Breast epithelium (tissue), 4 donors: Measurements from ENCODE around the gene PATJ. TPM values are rescaled to one million over a fixed set of nuclear protein-coding genes. Genes with fewer than 3 reads are reported as not detected.

Experiments
- DNase-seq, 2 donors: peaks; one replicate each; pipeline ENCODE4 v3.0.0-alpha.2; 2019; ENCODE audit warnings: low spot score in 2 of 2
- H3K27ac ChIP-seq, 2 donors: fragments of 200-600 bp; sonication (generic) in 1 of 2; one replicate each; pipeline ENCODE4 v1.5.1; 2016 to 2019; ENCODE audit warnings: mild to moderate bottlenecking in 1 of 2
- H3K27me3 ChIP-seq, 2 donors: fragments of 200-600 bp; sonication (generic) in 1 of 2; one replicate each; pipeline versions ENCODE4 v1.5.1 to v1.6.0; 2017 to 2019; ENCODE audit warnings: control low read depth in 1 of 2, mild to moderate bottlenecking in 1 of 2
- H3K36me3 ChIP-seq: fragments of 200-600 bp; one replicate; pipeline ENCODE4 v1.5.1; 2019
- H3K4me1 ChIP-seq, 2 donors: fragments of 200-600 bp; sonication (generic); one replicate each; pipeline ENCODE4 v1.5.1; 2016 to 2019; ENCODE audit warnings: control low read depth in 1 of 2
- H3K4me3 ChIP-seq, 3 donors: fragments of 200-600 bp; sonication (generic); 1 replicate in 2 of 3; 2 replicates in 1 of 3; pipeline ENCODE4 v1.5.1; 2016 to 2019; ENCODE audit warnings: mild to moderate bottlenecking in 3 of 3, moderate library complexity in 2 of 3
- H3K9me3 ChIP-seq, 2 donors: fragments of 200-600 bp; sonication (generic) in 1 of 2; one replicate each; pipeline ENCODE4 v1.5.1; 2016 to 2019; ENCODE audit warnings: control low read depth in 1 of 2
- POLR2A ChIP-seq: fragments of 450-650 bp; IDR thresholded peaks from one replicate; pipeline ENCODE4 v1.6.1; 2016; ENCODE audit warnings: antibody characterized with exemption, mild to moderate bottlenecking, moderate library complexity
- POLR2AphosphoS5 ChIP-seq, 3 donors: sonication (generic); formaldehyde crosslinking; IDR thresholded peaks; one replicate each; pipeline ENCODE4 v1.6.1; 2017; ENCODE audit warnings: antibody characterized with exemption in 3 of 3
- intact Hi-C: fragments of 100-400 bp; cut with DNase I; formaldehyde crosslinking; loops from one replicate; pipeline ENCODE4 v1.15.1; 2023; ENCODE audit warnings: low total_unique reads
- total RNA-seq, 3 donors: library from RNA; depleted of rRNA; stranded (reverse); fragments of >200 nt; gene quantifications; one replicate each; pipeline ENCODE4 v1.1.0, GENCODE V29; 2016
- TF ChIP-seq, protein P1 (sequence below), 3 donors: fragments of 450-650 bp; IDR thresholded peaks; one replicate each; pipeline ENCODE4 v1.5.1; 2016 to 2017; ENCODE audit warnings: antibody characterized with exemption in 3 of 3, mild to moderate bottlenecking in 3 of 3, moderate library complexity in 3 of 3

Gene PATJ
- total RNA-seq, 3 donors from 2014 or later, result 20.8 to 193 (median 129) TPM

DNA sequence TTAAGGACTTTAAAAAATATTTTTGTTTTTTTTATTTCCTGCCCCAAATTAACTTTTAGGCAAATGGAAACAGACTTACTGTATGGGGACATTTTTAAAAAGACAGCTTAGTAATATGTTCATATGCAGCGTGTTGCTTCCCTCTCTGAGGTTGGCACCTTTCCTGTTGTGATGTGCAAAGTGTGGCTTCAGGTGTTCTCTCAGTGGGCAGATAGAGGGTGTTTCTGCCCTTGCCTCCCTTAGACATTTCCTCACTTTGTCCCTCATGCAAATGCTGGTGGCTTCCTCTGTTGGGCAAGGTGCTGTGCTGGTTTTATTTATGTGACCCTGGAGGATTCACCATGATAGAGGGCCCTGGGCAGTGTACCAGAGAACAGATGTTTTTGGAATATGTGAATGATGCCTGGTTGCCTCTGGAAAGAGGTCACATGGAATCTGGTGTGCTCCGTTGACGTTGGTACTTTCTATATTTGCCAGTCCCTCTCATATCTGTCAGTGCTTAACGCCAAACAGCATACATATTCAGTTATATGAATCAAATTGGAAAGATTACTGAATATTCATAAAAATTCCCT is 123.5 kb downstream of the PATJ start:
- TF ChIP-seq, protein P1, sequence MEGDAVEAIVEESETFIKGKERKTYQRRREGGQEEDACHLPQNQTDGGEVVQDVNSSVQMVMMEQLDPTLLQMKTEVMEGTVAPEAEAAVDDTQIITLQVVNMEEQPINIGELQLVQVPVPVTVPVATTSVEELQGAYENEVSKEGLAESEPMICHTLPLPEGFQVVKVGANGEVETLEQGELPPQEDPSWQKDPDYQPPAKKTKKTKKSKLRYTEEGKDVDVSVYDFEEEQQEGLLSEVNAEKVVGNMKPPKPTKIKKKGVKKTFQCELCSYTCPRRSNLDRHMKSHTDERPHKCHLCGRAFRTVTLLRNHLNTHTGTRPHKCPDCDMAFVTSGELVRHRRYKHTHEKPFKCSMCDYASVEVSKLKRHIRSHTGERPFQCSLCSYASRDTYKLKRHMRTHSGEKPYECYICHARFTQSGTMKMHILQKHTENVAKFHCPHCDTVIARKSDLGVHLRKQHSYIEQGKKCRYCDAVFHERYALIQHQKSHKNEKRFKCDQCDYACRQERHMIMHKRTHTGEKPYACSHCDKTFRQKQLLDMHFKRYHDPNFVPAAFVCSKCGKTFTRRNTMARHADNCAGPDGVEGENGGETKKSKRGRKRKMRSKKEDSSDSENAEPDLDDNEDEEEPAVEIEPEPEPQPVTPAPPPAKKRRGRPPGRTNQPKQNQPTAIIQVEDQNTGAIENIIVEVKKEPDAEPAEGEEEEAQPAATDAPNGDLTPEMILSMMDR (IDR thresholded peaks at IDR 0.05), result no peak
- TF ChIP-seq POLR2AphosphoS5 (IDR thresholded peaks at IDR 0.05), result no peak
- no peak for TF ChIP-seq POLR2A

DNA sequence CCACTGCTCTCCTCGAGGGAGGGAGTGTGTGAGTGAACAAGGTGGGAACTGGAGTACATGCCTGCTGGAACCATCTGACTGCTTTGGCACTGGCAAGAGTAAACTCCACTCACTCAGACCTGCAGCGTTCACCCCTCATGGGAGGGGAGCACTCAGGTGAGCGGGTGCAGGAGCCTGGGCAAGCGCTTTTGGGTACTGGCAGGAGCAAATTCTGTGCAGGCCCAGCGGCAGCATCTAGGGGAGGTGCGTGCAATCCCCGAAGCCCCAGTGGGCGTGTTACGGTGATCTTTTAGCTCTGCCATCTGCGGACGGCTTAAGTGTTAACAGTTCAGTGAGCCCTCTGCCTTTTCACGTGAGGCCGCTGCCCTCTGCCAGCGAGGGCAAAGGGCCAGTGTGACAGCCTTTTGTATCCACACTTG is 127.4 kb downstream of the PATJ start:
- DNase-seq, result no peak
- intact Hi-C loops, result loop anchor here (10.0 kb wide), 1 partner anchor 65 kb away; no protein-coding TSS in a partner anchor
- no peaks in the 10 kb centered on the region for H3K4me1 ChIP-seq
- H3K9me3 ChIP-seq, result peaks cover 3 to 9% of the 10 kb centered on the region in 2 donors
- H3K27me3 ChIP-seq, result no peaks in the 10 kb centered on the region
- no peak overlapping the region for H3K4me3 ChIP-seq
- no peaks in the 10 kb centered on the region for H3K36me3 ChIP-seq
- H3K27ac ChIP-seq, result no peak overlapping the region
- TF ChIP-seq POLR2A, result no peak
- no peak for TF ChIP-seq POLR2AphosphoS5 (IDR thresholded peaks at IDR 0.05)
- TF ChIP-seq, protein P1 (IDR thresholded peaks at IDR 0.05), result no peak

More for the DNA sequence above, 123.5 kb downstream of the PATJ start:
- H3K36me3 ChIP-seq, result no peaks in the 10 kb centered on the region
- no peak for DNase-seq
- H3K4me1 ChIP-seq, result no peaks in the 10 kb centered on the region
- no peaks in the 10 kb centered on the region for H3K27me3 ChIP-seq
- intact Hi-C loops, result no loop called here
- no peak overlapping the region for H3K27ac ChIP-seq
- no peak overlapping the region for H3K4me3 ChIP-seq
- H3K9me3 ChIP-seq, result peaks cover 0 to 9% of the 10 kb centered on the region in 2 donors

DNA sequence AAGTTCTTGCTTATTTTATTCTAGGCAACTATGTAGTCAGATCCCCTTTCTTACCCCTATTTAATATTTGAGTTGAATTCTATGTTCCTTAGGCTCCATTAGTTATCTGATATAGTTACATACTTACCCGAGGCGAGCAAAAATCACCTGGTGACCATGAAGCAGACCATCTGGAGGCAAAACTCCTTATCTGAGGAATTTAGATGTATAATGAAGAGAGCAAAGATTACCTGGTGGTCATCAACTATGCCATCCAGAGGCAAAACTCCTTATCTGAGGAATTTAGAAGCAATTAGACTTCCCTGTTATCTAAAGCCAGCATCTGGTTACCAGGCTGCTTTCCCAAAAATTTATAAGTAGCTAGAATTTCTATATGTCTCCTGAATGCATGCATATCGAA is 129.9 kb downstream of the PATJ start:
- no peaks in the 10 kb centered on the region for H3K4me1 ChIP-seq
- TF ChIP-seq POLR2AphosphoS5 (IDR thresholded peaks at IDR 0.05) (no peak), POLR2A (no peak)
- TF ChIP-seq, protein P1 (IDR thresholded peaks at IDR 0.05), result no peak

DNA sequence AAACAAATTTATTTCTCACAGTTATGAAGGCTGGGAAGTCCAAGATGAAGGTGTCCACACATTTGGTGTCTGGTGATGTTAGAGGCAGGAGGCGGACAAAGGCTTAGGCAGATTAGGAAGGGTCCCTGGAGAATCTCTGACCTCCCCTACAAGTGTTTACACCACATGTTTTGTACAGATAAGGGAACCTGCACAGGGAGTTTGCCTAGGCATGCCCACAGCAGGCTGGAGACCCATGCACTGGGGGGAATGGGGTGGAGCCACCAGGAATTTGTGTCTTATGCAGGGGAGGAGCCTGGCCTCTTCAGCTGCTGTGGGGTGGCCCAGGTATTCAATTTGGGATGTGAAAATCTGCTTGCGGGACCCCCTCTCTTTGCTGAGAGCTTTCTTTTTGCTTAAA is 131.3 kb downstream of the PATJ start:
- DNase-seq, result no peak
- Histone ChIP-seq H3K9me3 (peaks cover 3 to 9% of the 10 kb centered on the region in 2 donors), H3K4me3 (no peak overlapping the region), H3K4me1 (no peaks in the 10 kb centered on the region), H3K27ac (no peak overlapping the region), H3K27me3 (no peaks in the 10 kb centered on the region), H3K36me3 (no peaks in the 10 kb centered on the region)
- TF ChIP-seq, protein P1 (IDR thresholded peaks at IDR 0.05), result no peak
- no peak for TF ChIP-seq POLR2AphosphoS5 (IDR thresholded peaks at IDR 0.05)
- TF ChIP-seq POLR2A, result no peak
- intact Hi-C loops, result loop anchor here (10.0 kb wide), 1 partner anchor 69 kb away; no protein-coding TSS in a partner anchor

More for the DNA sequence above, 129.9 kb downstream of the PATJ start:
- Histone ChIP-seq H3K27ac (no peak overlapping the region), H3K4me3 (no peak overlapping the region), H3K36me3 (no peaks in the 10 kb centered on the region), H3K9me3 (peaks cover 3 to 9% of the 10 kb centered on the region in 2 donors), H3K27me3 (no peaks in the 10 kb centered on the region)
- intact Hi-C loops, result loop anchor here (10.0 kb wide), 1 partner anchor 67 kb away; no protein-coding TSS in a partner anchor
- DNase-seq, result no peak

DNA sequence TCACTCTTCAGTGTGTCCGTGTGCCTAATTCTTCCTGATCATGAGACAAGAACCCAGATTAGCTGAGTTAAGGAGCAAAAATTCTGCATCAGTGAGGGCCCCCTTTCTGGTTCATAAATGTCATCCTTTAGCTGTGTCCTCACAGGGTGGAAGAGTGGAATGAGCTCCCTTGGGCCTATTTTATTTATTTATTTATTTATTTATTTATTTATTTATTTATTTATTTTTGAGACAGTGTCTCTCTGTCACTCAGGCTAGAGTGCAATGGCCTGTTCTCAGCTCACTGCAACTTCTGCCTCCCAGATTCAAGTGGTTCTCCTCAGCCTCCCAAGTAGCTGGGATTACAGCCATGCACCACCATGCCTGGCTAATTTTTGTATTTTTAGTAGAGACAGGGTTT is 131.7 kb downstream of the PATJ start:
- Histone ChIP-seq H3K9me3 (peaks cover 3 to 9% of the 10 kb centered on the region in 2 donors), H3K27me3 (no peaks in the 10 kb centered on the region)

More for the DNA sequence above, 131.7 kb downstream of the PATJ start:
- Histone ChIP-seq H3K27ac (no peak overlapping the region), H3K4me1 (no peaks in the 10 kb centered on the region), H3K36me3 (no peaks in the 10 kb centered on the region), H3K4me3 (no peak overlapping the region)
- DNase-seq, result no peak
- TF ChIP-seq, protein P1 (IDR thresholded peaks at IDR 0.05), result no peak
- TF ChIP-seq POLR2AphosphoS5 (IDR thresholded peaks at IDR 0.05) (no peak), POLR2A (no peak)
- intact Hi-C loops, result loop anchor here (10.0 kb wide), 1 partner anchor 69 kb away; no protein-coding TSS in a partner anchor
